ENCODE measurements around the gene STK11IP. TPM values are rescaled to one million over a fixed set of nuclear protein-coding genes. Genes with fewer than 3 reads are reported as not detected.

STK11IP gene
- polyA plus RNA-seq, 1 donor, result 28.0 TPM

GRCh38 chr2:219555956-219556355 is 41.7 kb upstream of the STK11IP start:
- no peak for DNase-seq
- Histone ChIP-seq H3K36me3 (ENCODE audit: control insufficient read depth, insufficient read depth, low read length) (peaks cover 8% of the 10 kb centered on the region), H3K4me1 (ENCODE audit: control insufficient read depth, insufficient read depth, low read length) (peaks cover 10% of the 10 kb centered on the region), H3K9me3 (ENCODE audit: control insufficient read depth, low read depth, low read length) (peaks cover 2% of the 10 kb centered on the region), H3K4me3 (ENCODE audit: low read length) (no peak overlapping the region), H3K27me3 (ENCODE audit: control insufficient read depth, insufficient read depth, low read length) (peaks cover 19% of the 10 kb centered on the region), H3K27ac (ENCODE audit: low read length) (no peak overlapping the region)
- WGBS (ENCODE audit: insufficient coverage, low lambda C conversion rate), result no CpG with 5 or more reads among the region's 20 CpGs

- no peak overlapping the region for H3K4me3 ChIP-seq (ENCODE audit: low read length)
- DNase-seq, result no peak
- no peak overlapping the region for H3K27ac ChIP-seq (ENCODE audit: low read length)
- peaks cover 14% of the 10 kb centered on the region for H3K27me3 ChIP-seq (ENCODE audit: control insufficient read depth, insufficient read depth, low read length)
- peaks cover 8% of the 10 kb centered on the region for H3K4me1 ChIP-seq (ENCODE audit: control insufficient read depth, insufficient read depth, low read length)
- peaks cover 8% of the 10 kb centered on the region for H3K36me3 ChIP-seq (ENCODE audit: control insufficient read depth, insufficient read depth, low read length)
- H3K9me3 ChIP-seq (ENCODE audit: control insufficient read depth, low read depth, low read length), result peaks cover 2% of the 10 kb centered on the region
- WGBS (ENCODE audit: insufficient coverage, low lambda C conversion rate), result no CpG with 5 or more reads among the region's 19 CpGs
Observed at GRCh38 chr2:219556413-219556812, 41.2 kb upstream of the STK11IP start.

- WGBS (ENCODE audit: insufficient coverage, low lambda C conversion rate), result no CpG with 5 or more reads among the region's 21 CpGs
- no peak for DNase-seq
- Histone ChIP-seq H3K4me1 (ENCODE audit: control insufficient read depth, insufficient read depth, low read length) (peaks cover 7% of the 10 kb centered on the region), H3K36me3 (ENCODE audit: control insufficient read depth, insufficient read depth, low read length) (peaks cover 10% of the 10 kb centered on the region), H3K27ac (ENCODE audit: low read length) (no peak overlapping the region), H3K27me3 (ENCODE audit: control insufficient read depth, insufficient read depth, low read length) (peaks cover 8% of the 10 kb centered on the region), H3K4me3 (ENCODE audit: low read length) (no peak overlapping the region), H3K9me3 (ENCODE audit: control insufficient read depth, low read depth, low read length) (peaks cover 2% of the 10 kb centered on the region)
Observed at GRCh38 chr2:219557320-219557719, 40.3 kb upstream of the STK11IP start.

- H3K27me3 ChIP-seq (ENCODE audit: control insufficient read depth, insufficient read depth, low read length), result peaks cover 6% of the 10 kb centered on the region
- H3K27ac ChIP-seq (ENCODE audit: low read length), result no peak overlapping the region
- H3K36me3 ChIP-seq (ENCODE audit: control insufficient read depth, insufficient read depth, low read length), result peaks cover 18% of the 10 kb centered on the region
- DNase-seq, result no peak
- no CpG with 5 or more reads among the region's 25 CpGs for WGBS (ENCODE audit: insufficient coverage, low lambda C conversion rate)
- peaks cover 4% of the 10 kb centered on the region for H3K4me1 ChIP-seq (ENCODE audit: control insufficient read depth, insufficient read depth, low read length)
- H3K9me3 ChIP-seq (ENCODE audit: control insufficient read depth, low read depth, low read length), result peaks cover 2% of the 10 kb centered on the region
- no peak overlapping the region for H3K4me3 ChIP-seq (ENCODE audit: low read length)
Observed at GRCh38 chr2:219557791-219558785, 39.6 kb upstream of the STK11IP start.

GRCh38 chr2:219559156-219559915 is 38.3 kb upstream of the STK11IP start:
- no peaks in the 10 kb centered on the region for H3K27me3 ChIP-seq (ENCODE audit: control insufficient read depth, insufficient read depth, low read length)
- H3K27ac ChIP-seq (ENCODE audit: low read length), result no peak overlapping the region
- DNase-seq, result no peak
- H3K36me3 ChIP-seq (ENCODE audit: control insufficient read depth, insufficient read depth, low read length), result peaks cover 26% of the 10 kb centered on the region
- WGBS (ENCODE audit: insufficient coverage, low lambda C conversion rate), result no CpG with 5 or more reads among the region's 20 CpGs
- no peaks in the 10 kb centered on the region for H3K4me1 ChIP-seq (ENCODE audit: control insufficient read depth, insufficient read depth, low read length)
- H3K4me3 ChIP-seq (ENCODE audit: low read length), result no peak overlapping the region
- H3K9me3 ChIP-seq (ENCODE audit: control insufficient read depth, low read depth, low read length), result no peaks in the 10 kb centered on the region

DNA sequence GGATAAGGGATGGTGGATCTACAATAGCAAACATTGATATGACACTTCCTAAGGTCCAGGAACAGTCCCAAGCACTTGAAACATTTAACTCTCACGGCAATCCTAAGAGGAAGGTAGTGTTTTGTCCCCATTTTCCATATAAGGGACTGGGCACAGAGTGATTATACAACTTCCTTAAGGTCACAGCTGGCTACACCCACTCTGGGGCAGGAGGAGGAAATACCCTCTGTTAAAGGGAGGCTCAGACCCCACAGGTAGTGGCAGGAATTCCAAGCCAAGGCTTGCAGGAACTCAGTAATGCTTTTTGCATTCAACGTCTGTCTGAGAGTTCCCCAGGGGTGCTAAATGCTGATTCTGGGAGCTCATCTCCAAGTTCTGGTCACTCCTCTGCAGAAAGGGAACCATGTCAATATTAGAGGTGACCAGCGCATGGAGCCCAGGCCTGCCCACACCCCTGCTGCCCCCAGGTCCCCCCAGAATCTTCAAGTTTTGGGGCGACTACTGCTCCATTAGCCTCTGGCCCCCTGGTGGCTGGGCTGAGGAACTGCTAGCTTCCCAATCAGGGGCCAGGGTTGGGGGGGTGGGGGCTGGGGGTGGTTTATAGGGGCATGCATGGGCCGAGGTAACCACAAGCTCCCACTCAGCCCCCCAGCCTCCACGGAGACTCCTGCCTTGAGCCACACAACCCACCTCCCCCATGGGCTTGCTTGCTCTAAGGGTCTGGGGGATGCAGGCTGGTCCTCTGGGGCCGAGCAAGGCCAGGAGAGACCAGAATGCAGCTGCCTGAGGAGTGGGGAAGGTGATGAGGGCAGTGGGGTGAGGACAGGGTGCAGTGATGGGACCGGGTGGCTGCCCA is 37.4 kb upstream of the STK11IP start:
- H3K27ac ChIP-seq (ENCODE audit: low read length), result no peak overlapping the region
- no peak overlapping the region for H3K4me3 ChIP-seq (ENCODE audit: low read length)
- H3K9me3 ChIP-seq (ENCODE audit: control insufficient read depth, low read depth, low read length), result no peaks in the 10 kb centered on the region
- no CpG with 5 or more reads among the region's 8 CpGs for WGBS (ENCODE audit: insufficient coverage, low lambda C conversion rate)
- no peaks in the 10 kb centered on the region for H3K4me1 ChIP-seq (ENCODE audit: control insufficient read depth, insufficient read depth, low read length)
- no peaks in the 10 kb centered on the region for H3K27me3 ChIP-seq (ENCODE audit: control insufficient read depth, insufficient read depth, low read length)
- peaks cover 34% of the 10 kb centered on the region for H3K36me3 ChIP-seq (ENCODE audit: control insufficient read depth, insufficient read depth, low read length)
- no peak for DNase-seq

- WGBS (ENCODE audit: insufficient coverage, low lambda C conversion rate), result no CpG with 5 or more reads among the region's 3 CpGs
- H3K27ac ChIP-seq (ENCODE audit: low read length), result no peak overlapping the region
- peaks cover 34% of the 10 kb centered on the region for H3K36me3 ChIP-seq (ENCODE audit: control insufficient read depth, insufficient read depth, low read length)
- no peaks in the 10 kb centered on the region for H3K27me3 ChIP-seq (ENCODE audit: control insufficient read depth, insufficient read depth, low read length)
- no peaks in the 10 kb centered on the region for H3K9me3 ChIP-seq (ENCODE audit: control insufficient read depth, low read depth, low read length)
- no peak overlapping the region for H3K4me3 ChIP-seq (ENCODE audit: low read length)
- DNase-seq, result no peak
- no peaks in the 10 kb centered on the region for H3K4me1 ChIP-seq (ENCODE audit: control insufficient read depth, insufficient read depth, low read length)
Observed at GRCh38 chr2:219560893-219561178, 36.8 kb upstream of the STK11IP start.

- H3K27me3 ChIP-seq (ENCODE audit: control insufficient read depth, insufficient read depth, low read length), result no peaks in the 10 kb centered on the region
- peaks cover 36% of the 10 kb centered on the region for H3K36me3 ChIP-seq (ENCODE audit: control insufficient read depth, insufficient read depth, low read length)
- WGBS (ENCODE audit: insufficient coverage, low lambda C conversion rate), result no CpG with 5 or more reads among the region's 24 CpGs
- no peaks in the 10 kb centered on the region for H3K9me3 ChIP-seq (ENCODE audit: control insufficient read depth, low read depth, low read length)
- H3K4me1 ChIP-seq (ENCODE audit: control insufficient read depth, insufficient read depth, low read length), result no peaks in the 10 kb centered on the region
- no peak overlapping the region for H3K27ac ChIP-seq (ENCODE audit: low read length)
- H3K4me3 ChIP-seq (ENCODE audit: low read length), result no peak overlapping the region
- DNase-seq, result no peak
Observed at GRCh38 chr2:219561179-219562048, 36.2 kb upstream of the STK11IP start.

DNA sequence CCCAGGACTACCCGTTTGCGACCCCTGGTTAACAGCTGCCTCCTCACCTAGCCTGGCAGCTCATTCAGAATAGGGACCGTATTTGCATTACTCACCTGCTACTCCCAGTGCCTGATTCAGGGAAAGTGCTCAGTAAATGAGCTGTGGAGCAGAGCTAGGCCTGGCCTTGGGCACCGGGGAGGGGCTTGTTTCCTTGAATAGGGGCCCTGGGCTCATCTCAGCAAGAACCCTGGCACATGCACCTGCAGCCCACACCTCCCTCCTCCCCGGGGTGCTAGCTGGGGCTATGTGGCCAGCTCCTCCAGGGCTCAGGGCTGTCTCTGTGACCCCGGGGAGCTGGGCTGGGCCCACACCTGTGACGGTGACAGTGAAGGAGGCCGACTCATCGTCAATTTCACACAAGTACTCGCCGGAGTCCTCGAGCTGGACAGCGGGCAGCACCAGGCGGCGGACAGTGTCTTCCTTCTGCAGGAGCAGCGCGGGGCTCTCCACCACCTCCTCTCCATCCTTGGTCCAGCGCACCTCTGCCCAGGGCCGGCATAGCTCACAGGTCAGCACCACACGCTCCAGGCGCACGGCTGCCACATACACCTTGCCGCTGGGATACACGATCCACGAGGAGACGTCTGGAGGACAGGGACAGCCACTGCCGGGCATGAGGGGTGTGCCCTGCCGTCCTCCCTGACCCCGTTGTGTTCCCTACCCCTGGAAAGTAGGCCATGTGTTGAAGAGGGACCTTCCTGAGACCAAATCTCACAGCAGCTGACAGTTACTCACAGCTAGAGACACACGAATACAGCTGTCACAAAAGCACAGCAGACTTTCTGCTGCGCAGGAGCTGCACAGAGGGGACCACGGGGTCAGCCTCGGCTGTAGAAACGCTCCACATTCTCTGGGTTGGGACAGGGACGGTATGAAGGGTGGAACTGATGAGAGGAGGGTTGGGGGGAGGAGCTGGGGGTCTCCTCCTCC is 35.3 kb upstream of the STK11IP start:
- peaks cover 42% of the 10 kb centered on the region for H3K36me3 ChIP-seq (ENCODE audit: control insufficient read depth, insufficient read depth, low read length)

More for the DNA sequence above, 35.3 kb upstream of the STK11IP start:
- Histone ChIP-seq H3K27me3 (ENCODE audit: control insufficient read depth, insufficient read depth, low read length) (no peaks in the 10 kb centered on the region), H3K4me3 (ENCODE audit: low read length) (no peak overlapping the region), H3K27ac (ENCODE audit: low read length) (no peak overlapping the region), H3K4me1 (ENCODE audit: control insufficient read depth, insufficient read depth, low read length) (no peaks in the 10 kb centered on the region), H3K9me3 (ENCODE audit: control insufficient read depth, low read depth, low read length) (no peaks in the 10 kb centered on the region)
- DNase-seq, result no peak
- no CpG with 5 or more reads among the region's 35 CpGs for WGBS (ENCODE audit: insufficient coverage, low lambda C conversion rate)
